ENCODE results near the gene TDRD7.

DNA sequence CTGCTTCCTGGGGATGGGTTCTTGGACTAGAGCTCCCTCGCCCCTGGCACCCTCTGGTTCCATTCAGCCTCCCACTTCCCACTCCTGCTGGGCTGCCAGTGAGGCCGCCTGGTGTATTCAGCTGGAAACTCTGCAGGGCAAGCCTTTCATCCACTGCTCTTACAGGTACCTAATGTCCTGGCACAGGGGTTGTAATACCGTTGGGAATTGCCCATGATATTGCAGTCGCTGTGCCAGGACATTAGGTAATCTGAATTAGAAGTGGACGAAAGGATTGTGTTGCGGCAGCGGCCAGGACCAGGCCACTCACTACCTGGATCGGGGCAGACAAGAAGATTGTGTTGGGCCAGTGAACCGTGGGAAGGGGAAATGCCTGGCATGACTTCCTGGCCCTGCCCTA, 102.6 kb downstream of the TDRD7 start:
- TF ChIP-seq, protein P1, sequence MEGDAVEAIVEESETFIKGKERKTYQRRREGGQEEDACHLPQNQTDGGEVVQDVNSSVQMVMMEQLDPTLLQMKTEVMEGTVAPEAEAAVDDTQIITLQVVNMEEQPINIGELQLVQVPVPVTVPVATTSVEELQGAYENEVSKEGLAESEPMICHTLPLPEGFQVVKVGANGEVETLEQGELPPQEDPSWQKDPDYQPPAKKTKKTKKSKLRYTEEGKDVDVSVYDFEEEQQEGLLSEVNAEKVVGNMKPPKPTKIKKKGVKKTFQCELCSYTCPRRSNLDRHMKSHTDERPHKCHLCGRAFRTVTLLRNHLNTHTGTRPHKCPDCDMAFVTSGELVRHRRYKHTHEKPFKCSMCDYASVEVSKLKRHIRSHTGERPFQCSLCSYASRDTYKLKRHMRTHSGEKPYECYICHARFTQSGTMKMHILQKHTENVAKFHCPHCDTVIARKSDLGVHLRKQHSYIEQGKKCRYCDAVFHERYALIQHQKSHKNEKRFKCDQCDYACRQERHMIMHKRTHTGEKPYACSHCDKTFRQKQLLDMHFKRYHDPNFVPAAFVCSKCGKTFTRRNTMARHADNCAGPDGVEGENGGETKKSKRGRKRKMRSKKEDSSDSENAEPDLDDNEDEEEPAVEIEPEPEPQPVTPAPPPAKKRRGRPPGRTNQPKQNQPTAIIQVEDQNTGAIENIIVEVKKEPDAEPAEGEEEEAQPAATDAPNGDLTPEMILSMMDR (conservative IDR thresholded peaks at IDR 0.05): no peak
- no peak for TF ChIP-seq ZFX (IDR thresholded peaks at IDR 0.05)

Measured in C4-2B (cell line).